Parathyroid adenoma (tissue), 2 donors: Measurements from ENCODE around the gene MVB12B.

Experiments used
- H2AFZ ChIP-seq: fragments of 300-600 bp; sonication (generic); one replicate; pipeline ENCODE4 v1.7.0; 2017; ENCODE audit warnings: antibody characterized with exemption, mild to moderate bottlenecking
- H3K27ac ChIP-seq: fragments of 300-600 bp; sonication (generic); one replicate; pipeline ENCODE4 v1.7.0; 2017
- H3K27me3 ChIP-seq: fragments of 300-600 bp; sonication (generic); one replicate; pipeline ENCODE4 v1.7.0; 2017; ENCODE audit warnings: low read length; ENCODE audit not compliant: control insufficient read depth, insufficient read depth
- H3K36me3 ChIP-seq: fragments of 300-600 bp; sonication (generic); one replicate; pipeline ENCODE4 v1.7.0; 2017; ENCODE audit warnings: low read length; ENCODE audit not compliant: control insufficient read depth, insufficient read depth
- H3K4me1 ChIP-seq: fragments of 300-600 bp; sonication (generic); one replicate; pipeline ENCODE4 v1.7.0; 2017; ENCODE audit warnings: control low read depth
- H3K4me2 ChIP-seq: fragments of 300-600 bp; sonication (generic); one replicate; pipeline ENCODE4 v1.7.0; 2017; ENCODE audit warnings: low read length
- H3K4me3 ChIP-seq: fragments of 300-600 bp; sonication (generic); one replicate; pipeline ENCODE4 v1.7.0; 2017; ENCODE audit warnings: low read depth, low read length
- H3K79me2 ChIP-seq: fragments of 300-600 bp; sonication (generic); one replicate; pipeline ENCODE4 v1.7.0; 2017; ENCODE audit warnings: control low read depth
- H3K9ac ChIP-seq: fragments of 300-600 bp; sonication (generic); one replicate; pipeline ENCODE4 v1.7.0; 2017; ENCODE audit warnings: mild to moderate bottlenecking
- H3K9me3 ChIP-seq: fragments of 300-600 bp; sonication (generic); one replicate; pipeline ENCODE4 v1.7.0; 2017; ENCODE audit warnings: low read length; ENCODE audit not compliant: control insufficient read depth
- TF ChIP-seq, protein P1 (sequence below): fragments of 300-600 bp; sonication (generic); IDR thresholded peaks from one replicate; pipeline ENCODE4 v1.7.0; 2017; ENCODE audit warnings: antibody characterized with exemption, mild to moderate bottlenecking
- donor health status: primary hyperparathyroidism.

MVB12B gene

DNA sequence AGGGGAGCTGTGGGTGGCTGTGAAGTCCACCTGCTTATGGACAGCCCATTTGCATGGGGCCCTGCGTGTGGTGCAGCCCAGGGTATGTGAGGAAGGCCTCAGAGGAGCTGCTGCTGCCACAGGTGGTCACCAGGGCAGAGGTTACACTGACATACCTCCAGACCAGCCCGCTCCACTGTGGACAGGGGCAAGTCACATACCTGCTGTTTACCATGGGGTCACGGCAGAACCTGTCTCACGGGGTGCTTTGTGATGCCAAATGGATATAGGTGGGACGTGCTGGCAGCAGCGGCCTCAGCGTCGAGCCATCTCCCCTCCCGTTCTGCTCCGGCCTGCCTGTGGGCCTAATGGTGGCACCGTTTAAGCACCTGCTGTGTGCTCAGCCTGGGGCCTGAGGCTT is 159.6 kb downstream of the MVB12B start:
- no peaks in the 10 kb centered on the region for H3K9me3 ChIP-seq
- no peak overlapping the region for H3K9ac ChIP-seq
- no peaks in the 10 kb centered on the region for H3K27me3 ChIP-seq
- no peak overlapping the region for H3K27ac ChIP-seq
- no peaks in the 10 kb centered on the region for H3K36me3 ChIP-seq
- H3K4me1 ChIP-seq, result no peaks in the 10 kb centered on the region
- H2AFZ ChIP-seq, result no peak overlapping the region
- H3K4me3 ChIP-seq, result no peak overlapping the region
- H3K4me2 ChIP-seq, result no peak overlapping the region
- no peaks in the 10 kb centered on the region for H3K79me2 ChIP-seq
- TF ChIP-seq, protein P1, sequence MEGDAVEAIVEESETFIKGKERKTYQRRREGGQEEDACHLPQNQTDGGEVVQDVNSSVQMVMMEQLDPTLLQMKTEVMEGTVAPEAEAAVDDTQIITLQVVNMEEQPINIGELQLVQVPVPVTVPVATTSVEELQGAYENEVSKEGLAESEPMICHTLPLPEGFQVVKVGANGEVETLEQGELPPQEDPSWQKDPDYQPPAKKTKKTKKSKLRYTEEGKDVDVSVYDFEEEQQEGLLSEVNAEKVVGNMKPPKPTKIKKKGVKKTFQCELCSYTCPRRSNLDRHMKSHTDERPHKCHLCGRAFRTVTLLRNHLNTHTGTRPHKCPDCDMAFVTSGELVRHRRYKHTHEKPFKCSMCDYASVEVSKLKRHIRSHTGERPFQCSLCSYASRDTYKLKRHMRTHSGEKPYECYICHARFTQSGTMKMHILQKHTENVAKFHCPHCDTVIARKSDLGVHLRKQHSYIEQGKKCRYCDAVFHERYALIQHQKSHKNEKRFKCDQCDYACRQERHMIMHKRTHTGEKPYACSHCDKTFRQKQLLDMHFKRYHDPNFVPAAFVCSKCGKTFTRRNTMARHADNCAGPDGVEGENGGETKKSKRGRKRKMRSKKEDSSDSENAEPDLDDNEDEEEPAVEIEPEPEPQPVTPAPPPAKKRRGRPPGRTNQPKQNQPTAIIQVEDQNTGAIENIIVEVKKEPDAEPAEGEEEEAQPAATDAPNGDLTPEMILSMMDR, result no peak

DNA sequence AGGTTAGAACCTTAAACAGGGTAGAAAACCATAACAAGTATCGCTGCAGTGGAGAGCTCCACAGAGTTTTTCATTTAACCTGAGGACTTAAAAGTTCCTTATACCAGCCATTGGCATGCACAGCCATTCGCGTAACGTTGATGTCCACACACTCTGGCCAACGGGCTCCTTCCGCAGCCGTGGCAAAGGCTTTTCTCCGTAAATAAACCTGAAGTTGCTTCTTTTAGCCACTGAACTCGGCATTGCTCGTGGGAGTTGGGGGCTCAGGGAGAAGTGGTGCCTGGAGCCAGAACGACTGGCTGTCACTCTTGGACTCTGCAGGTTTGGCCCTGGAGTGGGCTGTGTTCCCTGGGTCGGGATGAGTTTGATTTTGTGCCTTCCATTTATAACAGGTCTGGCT is 161.2 kb downstream of the MVB12B start:
- no peak overlapping the region for H3K4me3 ChIP-seq
- TF ChIP-seq, protein P1, result no peak
- H3K27ac ChIP-seq, result no peak overlapping the region
- H3K36me3 ChIP-seq, result no peaks in the 10 kb centered on the region
- no peaks in the 10 kb centered on the region for H3K9me3 ChIP-seq
- no peak overlapping the region for H3K4me2 ChIP-seq
- no peaks in the 10 kb centered on the region for H3K4me1 ChIP-seq
- H3K79me2 ChIP-seq, result no peaks in the 10 kb centered on the region
- no peaks in the 10 kb centered on the region for H3K27me3 ChIP-seq
- H3K9ac ChIP-seq, result no peak overlapping the region
- H2AFZ ChIP-seq, result no peak overlapping the region

DNA sequence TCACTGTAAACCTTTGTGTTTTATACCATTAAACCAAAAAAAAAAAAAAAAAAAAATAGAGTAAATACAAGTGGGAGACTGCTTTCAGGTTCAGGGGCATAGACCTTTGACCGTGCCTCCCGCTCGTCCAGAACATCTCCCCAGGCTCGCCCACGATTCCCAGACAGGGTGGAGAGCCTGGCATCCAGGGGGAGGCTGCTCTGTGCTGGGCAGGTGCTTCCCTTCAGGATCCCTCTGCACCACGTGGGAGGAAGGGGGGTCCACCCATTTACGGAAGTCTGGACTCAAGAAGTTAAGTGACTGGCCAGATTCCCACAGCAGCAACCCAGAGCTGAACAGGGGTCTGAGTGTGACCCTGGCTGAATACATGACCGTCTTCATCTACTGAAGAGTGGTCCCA is 161.7 kb downstream of the MVB12B start:
- Histone ChIP-seq H2AFZ (no peak overlapping the region), H3K27me3 (no peaks in the 10 kb centered on the region), H3K79me2 (no peaks in the 10 kb centered on the region), H3K4me3 (no peak overlapping the region), H3K36me3 (no peaks in the 10 kb centered on the region), H3K27ac (no peak overlapping the region), H3K9ac (no peak overlapping the region), H3K4me1 (no peaks in the 10 kb centered on the region), H3K9me3 (no peaks in the 10 kb centered on the region), H3K4me2 (no peak overlapping the region)
- TF ChIP-seq, protein P1, result no peak

DNA sequence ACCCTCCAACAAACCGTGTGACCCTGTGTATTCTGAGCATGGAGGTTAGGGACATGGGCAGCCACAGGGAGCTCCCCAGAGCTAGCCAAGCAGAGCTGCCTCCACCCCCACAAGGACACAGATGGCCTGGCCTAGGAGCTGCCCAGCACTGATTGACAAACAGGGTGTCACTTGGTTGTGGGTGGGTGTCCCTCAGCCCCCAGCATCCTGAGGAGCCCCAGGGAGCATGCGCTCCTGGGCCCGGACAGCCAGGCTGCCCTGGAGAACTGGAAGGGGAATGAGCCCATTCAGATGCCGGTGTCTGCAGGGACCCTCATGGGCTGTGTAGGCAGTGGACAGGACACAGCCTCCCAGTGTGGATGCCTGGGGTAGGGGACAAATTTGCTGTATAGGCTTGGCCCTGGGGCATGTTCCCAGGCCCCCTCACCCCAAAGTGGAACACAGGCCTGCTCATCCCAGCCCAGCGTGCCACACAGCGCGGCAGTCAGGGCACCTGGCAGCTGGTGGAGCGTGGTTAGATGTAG is 162.3 kb downstream of the MVB12B start:
- Histone ChIP-seq H3K4me1 (no peaks in the 10 kb centered on the region), H3K4me3 (no peak overlapping the region), H3K9ac (no peak overlapping the region), H3K27me3 (no peaks in the 10 kb centered on the region), H3K4me2 (no peak overlapping the region), H2AFZ (no peak overlapping the region), H3K27ac (no peak overlapping the region), H3K79me2 (no peaks in the 10 kb centered on the region), H3K36me3 (no peaks in the 10 kb centered on the region), H3K9me3 (no peaks in the 10 kb centered on the region)
- TF ChIP-seq, protein P1, result no peak

DNA sequence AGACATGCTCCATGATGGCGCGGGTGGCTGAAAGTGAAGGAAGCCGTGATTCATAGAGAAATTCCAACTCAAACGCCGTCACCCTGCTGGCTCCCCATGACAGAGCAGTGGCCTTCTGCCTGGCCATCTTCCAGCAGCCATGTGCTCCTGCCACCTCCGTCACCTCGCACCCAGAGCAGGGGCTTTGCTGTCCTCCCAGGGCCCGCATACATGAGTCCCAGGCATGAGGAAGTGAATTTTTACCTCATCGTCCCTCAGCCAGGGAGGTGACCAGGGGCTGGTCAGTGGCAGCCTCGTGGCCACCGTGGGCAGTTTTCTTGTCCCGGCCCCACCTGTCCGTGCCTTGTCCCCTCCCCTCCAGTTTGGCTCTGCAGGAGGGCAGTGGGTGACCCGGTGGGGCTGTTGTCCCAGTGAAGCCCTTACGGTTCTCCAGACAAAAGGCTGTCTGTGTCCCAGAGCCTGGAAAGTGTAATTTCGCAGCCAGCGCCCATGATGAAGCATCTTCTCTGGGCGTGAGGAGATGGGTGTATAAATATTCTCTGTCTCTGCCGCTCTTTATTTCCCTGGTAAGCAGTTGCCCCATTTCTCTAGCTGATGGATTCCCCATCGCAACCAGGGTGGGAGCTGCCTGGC is 163.1 kb downstream of the MVB12B start:
- Histone ChIP-seq H2AFZ (no peak overlapping the region), H3K4me3 (no peak overlapping the region), H3K9me3 (no peaks in the 10 kb centered on the region), H3K36me3 (no peaks in the 10 kb centered on the region), H3K79me2 (no peaks in the 10 kb centered on the region), H3K9ac (no peak overlapping the region), H3K27me3 (no peaks in the 10 kb centered on the region), H3K4me2 (no peak overlapping the region), H3K27ac (no peak overlapping the region), H3K4me1 (no peaks in the 10 kb centered on the region)
- TF ChIP-seq, protein P1, result no peak
